Activated CD8-positive, alpha-beta memory T cell treated with anti-CD3 and anti-CD28 coated beads for 48 hours (primary cell): ENCODE measurements around the gene DCT.

Experiments
- DNase-seq, 3 experiments: peaks; one replicate each; pipeline ENCODE4 v3.0.0-alpha.2; 2020; ENCODE audit warnings: low read depth in 2 of 3, low spot score in 2 of 3

Gene DCT

GRCh38 chr13:94399812-94400211, 79.7 kb downstream of the DCT start:
- DNase-seq, result no peak

- no peak for DNase-seq
Measured at GRCh38 chr13:94395860-94396259, 83.6 kb downstream of the DCT start.

- DNase-seq, result no peak
Measured at GRCh38 chr13:94394723-94395122, 84.8 kb downstream of the DCT start.

GRCh38 chr13:94390881-94391280, 88.6 kb downstream of the DCT start:
- no peak for DNase-seq

GRCh38 chr13:94389604-94390351, 89.7 kb downstream of the DCT start:
- DNase-seq, result no peak

GRCh38 chr13:94387047-94387446, 92.4 kb downstream of the DCT start:
- no peak for DNase-seq
